Left lung (tissue), 10 donors: ENCODE results near the gene TNIP1. TPM values are rescaled to one million over a fixed set of nuclear protein-coding genes. Genes with fewer than 3 reads are reported as not detected.
A peak's percentile ranks its signal among the peaks of the same experiment; 100 is the strongest.

Experiments used
- ATAC-seq: fragments of 200-7000 bp; cut with Tn5 transposase; one replicate; pipeline ENCODE4 v1.9.1; 2020; ENCODE audit warnings: moderate library complexity
- DNase-seq, 4 donors: peaks; one replicate each; pipeline ENCODE4 v3.0.0-alpha.2; 2013 to 2020
- H3K27ac ChIP-seq, 2 donors: fragments of 200-600 bp; sonication (generic) in 1 of 2; one replicate each; pipeline versions ENCODE4 v1.5.0 to v1.8.0; 2020 to 2021
- H3K27me3 ChIP-seq, 2 donors: fragments of 200-600 bp; sonication (generic) in 1 of 2; one replicate each; pipeline versions ENCODE4 v1.5.0 to v1.8.0; 2020 to 2021
- H3K36me3 ChIP-seq, 2 donors: fragments of 200-600 bp; sonication (generic) in 1 of 2; one replicate each; pipeline versions ENCODE4 v1.5.0 to v1.8.0; 2020 to 2021
- H3K4me1 ChIP-seq, 2 donors: fragments of 200-600 bp; one replicate each; pipeline ENCODE4 v1.8.0; 2021
- H3K4me3 ChIP-seq, 2 donors: fragments of 200-600 bp; sonication (generic) in 1 of 2; one replicate each; pipeline versions ENCODE4 v1.5.0 to v1.8.0; 2020 to 2021; ENCODE audit warnings: mild to moderate bottlenecking in 1 of 2
- H3K9me3 ChIP-seq, 2 donors: fragments of 200-600 bp; sonication (generic) in 1 of 2; one replicate each; pipeline versions ENCODE4 v1.5.0 to v1.8.0; 2020 to 2021
- intact Hi-C, 2 donors: fragments of 100-400 bp; cut with DNase I; formaldehyde crosslinking; loops; one replicate each; pipeline versions ENCODE4 v1.11.2 to v1.14.2; 2022
- polyA plus RNA-seq, 6 donors: library from polyadenylated mRNA; unstranded; fragments of 120-200 nt; gene quantifications; one replicate each; pipeline ENCODE4 v1.2.1, GENCODE V29; 2013; ENCODE audit not compliant: insufficient read length in 6 of 6
- total RNA-seq, 2 donors: library from RNA; stranded (reverse); fragmentation: NEBNext Ultra II Directional; extraction: Animal tissue kit (Norgen Biotek cat#: 25700); gene quantifications; one replicate each; pipeline ENCODE4 v1.2.1, GENCODE V29; 2021
- TF ChIP-seq, protein P1 (sequence below), 2 donors: fragments of 200-600 bp; sonication (generic) in 1 of 2; IDR thresholded peaks; one replicate each; pipeline versions ENCODE4 v1.5.0 to v1.8.0; 2021; ENCODE audit warnings: antibody characterized with exemption in 2 of 2
- donor health status: DM: no; HTN: yes; CAD: no.
- donor health status: DM: no; HTN: no; CAD: no.

TNIP1 gene
- total and polyA plus RNA-seq, 8 donors = 82.3 to 133 (median 84.2) TPM

DNA sequence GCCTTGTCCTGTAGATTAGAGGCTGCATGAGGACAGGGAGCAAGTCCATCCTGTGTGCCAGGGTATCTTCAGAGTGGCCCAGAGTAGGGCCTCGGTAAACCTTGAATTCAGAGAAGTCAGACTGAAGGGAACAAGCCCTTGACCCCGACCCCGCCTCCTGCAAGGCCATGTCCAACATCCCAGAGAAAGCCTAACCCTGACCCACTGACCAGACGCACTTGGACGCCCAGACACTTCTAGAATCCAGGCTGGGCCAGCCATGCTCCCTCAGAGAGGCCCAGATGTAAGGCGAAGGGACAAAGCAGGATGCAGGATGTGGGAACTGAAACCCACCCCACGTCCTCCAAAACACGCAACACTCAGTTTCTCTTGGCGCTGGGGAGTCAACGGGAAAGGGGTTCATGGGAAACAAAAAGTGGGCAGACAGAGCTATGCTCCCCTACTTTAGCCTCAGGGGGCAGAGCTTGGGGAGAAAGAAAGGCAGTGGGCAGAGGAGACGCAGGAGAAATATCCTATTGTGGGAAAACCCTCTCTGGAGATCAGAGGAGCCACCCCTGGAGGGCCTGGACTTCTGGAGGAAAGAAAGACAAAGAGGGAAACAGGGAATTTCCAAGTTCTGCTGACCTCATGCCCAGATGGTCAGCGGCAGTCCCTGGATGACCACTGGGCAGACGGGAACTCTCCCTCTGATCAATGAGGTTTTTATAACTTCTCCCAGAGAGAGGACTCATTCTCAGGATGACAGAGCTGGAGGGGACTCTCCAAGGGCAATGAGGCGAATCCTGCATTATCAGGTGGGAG lies 13.0 kb downstream of the TNIP1 start:
- intact Hi-C loops = no loop called here
- Histone ChIP-seq H3K27me3 (no peaks in the 10 kb centered on the region), H3K36me3 (peaks cover 0 to 62% of the 10 kb centered on the region in 2 donors), H3K9me3 (no peaks in the 10 kb centered on the region), H3K4me3 (no peak overlapping the region), H3K27ac (peak overlapping the region; percentile 7 to 59), H3K4me1 (peaks cover 32 to 97% of the 10 kb centered on the region in 2 donors)
- ATAC-seq (no peak), DNase-seq (no peak)
- TF ChIP-seq, protein P1, sequence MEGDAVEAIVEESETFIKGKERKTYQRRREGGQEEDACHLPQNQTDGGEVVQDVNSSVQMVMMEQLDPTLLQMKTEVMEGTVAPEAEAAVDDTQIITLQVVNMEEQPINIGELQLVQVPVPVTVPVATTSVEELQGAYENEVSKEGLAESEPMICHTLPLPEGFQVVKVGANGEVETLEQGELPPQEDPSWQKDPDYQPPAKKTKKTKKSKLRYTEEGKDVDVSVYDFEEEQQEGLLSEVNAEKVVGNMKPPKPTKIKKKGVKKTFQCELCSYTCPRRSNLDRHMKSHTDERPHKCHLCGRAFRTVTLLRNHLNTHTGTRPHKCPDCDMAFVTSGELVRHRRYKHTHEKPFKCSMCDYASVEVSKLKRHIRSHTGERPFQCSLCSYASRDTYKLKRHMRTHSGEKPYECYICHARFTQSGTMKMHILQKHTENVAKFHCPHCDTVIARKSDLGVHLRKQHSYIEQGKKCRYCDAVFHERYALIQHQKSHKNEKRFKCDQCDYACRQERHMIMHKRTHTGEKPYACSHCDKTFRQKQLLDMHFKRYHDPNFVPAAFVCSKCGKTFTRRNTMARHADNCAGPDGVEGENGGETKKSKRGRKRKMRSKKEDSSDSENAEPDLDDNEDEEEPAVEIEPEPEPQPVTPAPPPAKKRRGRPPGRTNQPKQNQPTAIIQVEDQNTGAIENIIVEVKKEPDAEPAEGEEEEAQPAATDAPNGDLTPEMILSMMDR (IDR thresholded peaks at IDR 0.05) = no peak

DNA sequence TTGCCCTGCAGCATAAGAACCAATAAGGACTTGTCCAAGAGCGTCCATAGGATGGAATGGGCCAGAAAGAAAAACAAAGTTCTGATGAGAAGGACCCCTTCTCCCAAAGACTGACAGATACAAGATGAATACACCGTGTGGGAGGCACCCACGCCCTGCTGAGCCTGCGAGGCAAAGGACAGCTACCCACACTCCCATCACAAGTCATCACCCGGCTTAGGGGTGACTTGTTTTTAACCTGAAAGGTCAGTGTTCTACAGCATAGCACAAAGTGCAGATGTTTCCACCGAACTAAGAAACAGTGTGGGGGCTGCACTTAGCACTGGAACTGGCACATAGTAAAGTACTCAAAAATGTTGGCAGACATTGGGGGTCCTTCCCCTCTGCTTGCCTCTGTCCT lies 13.9 kb downstream of the TNIP1 start:
- ATAC-seq = no peak
- Histone ChIP-seq H3K27ac (peak overlapping the region in 1 of 2 donors; percentile 59), H3K9me3 (no peaks in the 10 kb centered on the region), H3K27me3 (no peaks in the 10 kb centered on the region), H3K36me3 (peaks cover 0 to 69% of the 10 kb centered on the region in 2 donors), H3K4me1 (peaks cover 26 to 99% of the 10 kb centered on the region in 2 donors), H3K4me3 (no peak overlapping the region)
- DNase-seq = no peak
- intact Hi-C loops = no loop called here
- TF ChIP-seq, protein P1 (IDR thresholded peaks at IDR 0.05) = no peak

DNA sequence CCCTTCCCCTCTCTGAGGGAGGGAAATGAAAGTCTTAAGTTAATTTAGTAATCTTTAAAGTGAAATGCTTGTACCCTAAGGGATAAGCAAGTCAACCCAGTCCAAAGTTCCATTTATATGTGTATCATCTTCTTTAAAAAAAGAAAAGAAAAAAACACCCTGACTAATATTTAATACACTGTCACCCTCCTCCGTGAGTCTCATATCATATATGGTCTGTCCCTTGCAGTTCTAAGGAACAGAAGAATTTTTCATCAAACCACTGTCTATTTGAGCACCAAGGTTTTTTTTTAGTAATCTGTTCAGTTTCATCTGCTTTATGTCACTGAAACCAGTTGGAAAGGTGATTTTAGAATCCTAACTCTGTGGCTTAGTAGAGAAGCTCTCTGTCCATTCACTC lies 15.2 kb downstream of the TNIP1 start:
- H3K27ac ChIP-seq = peak overlapping the region in 1 of 2 donors; percentile 7
- no peaks in the 10 kb centered on the region for H3K9me3 ChIP-seq
- peaks cover 31 to 99% of the 10 kb centered on the region in 2 donors for H3K4me1 ChIP-seq
- ATAC-seq (no peak), DNase-seq (no peak)
- peaks cover 0 to 74% of the 10 kb centered on the region in 2 donors for H3K36me3 ChIP-seq
- H3K27me3 ChIP-seq = no peaks in the 10 kb centered on the region
- TF ChIP-seq, protein P1 (IDR thresholded peaks at IDR 0.05) = no peak
- no peak overlapping the region for H3K4me3 ChIP-seq
- intact Hi-C loops = no loop called here

DNA sequence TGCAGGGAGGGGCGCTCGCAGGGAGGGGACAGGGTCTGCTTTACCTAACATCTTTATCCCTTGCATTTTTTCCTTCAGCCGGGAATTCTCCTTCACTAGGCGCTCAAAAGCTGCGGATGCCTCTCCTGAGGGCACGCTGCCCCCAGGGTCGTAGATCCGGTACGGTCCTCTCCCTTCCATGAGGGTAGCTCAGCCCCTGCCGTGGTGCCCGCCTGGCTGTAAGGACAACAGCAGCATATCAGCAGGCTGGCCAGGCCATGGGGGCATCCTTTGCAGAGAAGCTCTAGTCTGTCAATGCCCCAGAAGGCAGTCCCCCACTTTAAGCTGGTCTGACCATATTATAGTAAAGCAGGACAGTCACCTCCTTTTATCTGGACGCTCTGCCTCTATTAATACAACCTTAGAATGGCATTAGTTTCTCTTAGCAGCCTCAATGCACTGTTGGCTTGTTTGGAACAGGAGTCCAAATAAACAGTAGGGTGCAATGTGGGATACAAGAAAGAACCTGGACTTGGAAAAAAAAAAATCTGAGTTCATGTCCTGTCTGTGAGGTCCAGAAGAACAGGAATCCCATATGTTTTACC lies 15.8 kb downstream of the TNIP1 start:
- Histone ChIP-seq H3K27ac (peak overlapping the region in 1 of 2 donors; percentile 84), H3K4me3 (no peak overlapping the region), H3K36me3 (peaks cover 0 to 78% of the 10 kb centered on the region in 2 donors), H3K9me3 (no peaks in the 10 kb centered on the region), H3K27me3 (no peaks in the 10 kb centered on the region), H3K4me1 (peaks cover 37 to 100% of the 10 kb centered on the region in 2 donors)
- DNase-seq (no peak), ATAC-seq (no peak)
- TF ChIP-seq, protein P1 (IDR thresholded peaks at IDR 0.05) = no peak
- intact Hi-C loops = no loop called here
